GM18502 (cell line): ENCODE data around the gene TIGD6.
"Not testable (repeated sequence)": the region's sequence is repeated elsewhere in the genome, so short reads cannot be mapped to it uniquely, and the experiment has no call there.

ENCODE experiments used
- ATAC-seq: cut with Tn5 transposase; IDR thresholded peaks from one replicate; pipeline ENCODE4 v1.9.1; 2021; ENCODE audit warnings: mild to moderate bottlenecking; ENCODE audit not compliant: unreplicated experiment, poor library complexity

Gene TIGD6

DNA sequence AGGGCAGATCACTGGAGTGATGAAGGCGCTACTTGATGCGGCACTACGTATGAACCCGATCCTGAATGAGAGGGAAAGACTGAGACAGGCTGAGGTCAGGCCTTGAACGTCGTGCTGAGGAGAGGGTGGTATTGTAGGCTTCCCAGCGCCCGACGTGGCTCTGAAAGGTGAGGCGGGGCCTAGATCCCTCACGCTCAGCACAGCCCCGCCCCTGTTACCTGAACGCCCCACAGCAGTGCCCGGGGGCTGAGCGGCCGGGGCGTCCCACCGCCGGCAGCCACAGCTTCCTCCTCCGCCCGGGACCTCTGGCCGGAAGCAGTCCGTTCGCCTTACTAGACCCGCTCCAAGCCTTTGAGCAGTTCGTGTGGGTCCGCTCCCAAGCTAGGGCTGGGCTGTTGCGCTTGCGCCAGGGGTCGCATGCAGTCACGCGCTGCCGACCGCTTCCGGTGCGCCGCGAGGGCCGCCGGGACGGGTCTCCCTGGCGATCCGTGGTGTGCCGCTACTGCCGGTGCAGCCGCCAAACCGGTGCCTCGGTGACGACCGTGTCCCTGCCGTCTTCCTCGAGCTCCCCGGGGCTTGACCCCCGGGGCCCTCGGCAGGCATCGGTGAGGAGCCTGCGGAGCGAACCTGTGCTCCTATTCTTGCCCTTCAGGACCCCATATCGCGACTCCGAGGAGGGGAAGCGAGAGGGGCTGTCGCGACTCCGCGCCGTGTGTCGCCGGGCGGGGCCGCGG is at the start of gene TIGD6, which contains the start of gene HMGXB3:
TSS of gene TIGD6 (minus strand) at position 399 of the 734 bp plus-strand sequence. CDS start 4,306 bp downstream, outside the sequence.
TSS of gene HMGXB3 (plus strand) at position 484 of the 734 bp plus-strand sequence. CDS start 4,114 bp downstream, outside the sequence.
- peak; percentile 93 for ATAC-seq

DNA sequence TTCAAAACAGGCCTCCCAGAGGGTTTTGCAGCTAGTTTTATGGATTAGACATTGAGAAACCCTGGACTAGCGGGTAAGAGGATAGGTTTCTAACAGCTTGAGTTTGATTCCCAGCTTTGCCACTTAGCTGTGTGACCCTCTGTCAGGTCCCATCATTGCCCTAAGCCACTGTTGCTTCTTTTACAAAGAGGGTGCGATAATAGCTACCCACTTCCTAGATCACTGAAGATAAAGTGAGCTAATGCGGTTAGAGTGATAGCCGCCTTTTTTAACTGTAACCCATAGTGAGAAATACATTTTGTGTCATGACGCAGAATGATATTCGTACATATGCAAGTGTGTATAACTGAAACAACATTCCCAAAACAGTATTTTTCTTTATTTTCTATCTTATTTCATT is 45.6 kb upstream of the TIGD6 start:
- ATAC-seq = no peak

- no peak for ATAC-seq
Measured at GRCh38 chr5:150045549-150045948, 45.1 kb upstream of the TIGD6 start.

DNA sequence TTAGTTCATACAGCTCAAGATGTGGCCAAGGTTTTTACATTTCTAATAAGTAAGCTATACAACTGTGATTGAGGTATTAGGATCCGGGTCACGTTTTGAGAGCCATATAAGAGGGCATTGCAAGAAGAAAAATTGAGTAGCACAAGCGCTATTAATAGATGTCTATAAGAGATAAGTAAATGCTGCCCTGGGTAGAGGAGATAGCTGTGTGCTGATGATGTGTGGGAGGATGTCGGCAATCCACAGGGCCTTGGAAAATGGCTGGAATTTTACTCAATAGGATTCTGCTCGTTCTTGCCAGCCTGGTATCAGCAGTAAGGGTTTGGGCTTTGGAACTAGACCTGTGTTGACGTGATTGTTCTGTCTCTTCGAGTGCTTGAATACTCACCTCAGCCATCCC is 44.3 kb upstream of the TIGD6 start:
- no peak for ATAC-seq

- no peak for ATAC-seq
Measured at GRCh38 chr5:150044329-150044681, 43.9 kb upstream of the TIGD6 start.

DNA sequence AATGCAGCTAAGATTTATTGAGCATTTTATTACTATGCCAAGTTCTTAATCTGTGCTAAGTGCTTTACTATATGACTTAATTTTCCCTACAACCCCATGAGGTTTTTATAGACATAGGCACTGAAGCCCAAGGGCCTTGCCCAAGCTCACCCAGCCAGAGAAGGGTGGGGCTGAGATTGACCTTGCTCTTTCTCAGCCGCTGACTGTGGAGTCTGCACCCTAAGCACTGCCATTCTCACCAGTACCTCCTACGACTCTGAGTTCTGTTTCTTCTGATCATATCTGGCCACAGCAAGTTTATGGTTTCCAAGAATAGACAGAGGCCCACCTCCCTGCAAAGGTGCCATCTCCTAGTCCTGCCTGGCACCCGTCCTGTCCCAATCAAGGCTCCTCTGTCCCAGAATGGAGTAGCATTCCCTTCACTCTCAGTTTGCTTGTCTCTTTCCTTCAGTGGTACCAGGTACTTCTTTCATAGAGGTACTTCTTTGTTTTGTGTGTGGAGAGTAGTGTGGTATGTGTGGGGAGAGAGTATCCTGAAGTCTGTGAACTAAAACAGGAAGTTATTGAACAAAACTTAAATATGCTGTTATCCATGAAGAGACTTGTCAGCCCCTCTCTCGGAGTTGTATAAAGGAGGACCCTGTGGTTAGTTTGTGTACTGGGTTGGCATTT is 43.3 kb upstream of the TIGD6 start:
- ATAC-seq = no peak

GRCh38 chr5:150042459-150042858 is 42.0 kb upstream of the TIGD6 start:
- ATAC-seq = no peak

DNA sequence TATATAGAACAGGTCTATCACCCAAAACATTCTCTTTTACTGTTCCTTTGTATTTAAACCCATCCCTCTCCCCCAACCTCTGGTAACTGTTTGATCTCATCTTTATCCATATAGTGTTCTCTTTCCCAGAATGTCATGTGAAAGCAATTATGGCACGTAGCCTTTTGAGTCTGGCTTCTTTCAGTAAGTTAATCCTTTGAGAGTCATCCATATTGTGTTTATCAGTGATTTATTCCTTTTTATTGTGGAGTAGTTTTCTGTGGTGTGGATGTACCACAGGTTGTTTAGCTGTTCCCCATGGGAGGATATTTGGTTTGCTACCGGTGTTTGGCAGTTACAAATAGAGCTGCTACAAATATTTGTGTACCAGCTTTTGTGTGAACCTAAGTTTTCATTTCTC is 38.1 kb upstream of the TIGD6 start:
- no peak for ATAC-seq

- no peak for ATAC-seq
Measured at GRCh38 chr5:150036513-150036912, 36.1 kb upstream of the TIGD6 start.

GRCh38 chr5:150035139-150035895 is 34.9 kb upstream of the TIGD6 start:
- peak; percentile 98 for ATAC-seq

GRCh38 chr5:150034662-150035061 is 34.2 kb upstream of the TIGD6 start:
- peak; percentile 6 for ATAC-seq

DNA sequence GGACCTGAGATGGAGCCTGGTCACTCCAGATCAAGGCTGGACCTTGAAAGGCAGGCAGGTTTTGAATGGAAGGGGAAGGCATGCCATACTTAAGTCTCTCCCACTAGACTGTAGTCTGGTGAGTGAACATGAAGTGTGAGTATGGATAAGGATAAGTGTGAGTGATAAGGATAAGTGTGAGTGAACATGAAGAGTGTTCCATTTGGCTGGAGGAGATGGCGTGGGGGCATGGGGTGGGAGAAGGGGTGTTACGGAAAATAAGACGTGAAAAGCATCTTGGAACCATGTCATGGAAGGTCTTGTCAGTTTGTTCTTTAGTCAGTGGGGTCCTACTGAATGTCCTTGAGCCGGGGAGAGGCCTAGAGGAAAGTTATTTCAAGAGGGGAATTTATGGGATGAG is 32.9 kb upstream of the TIGD6 start:
- no peak for ATAC-seq

DNA sequence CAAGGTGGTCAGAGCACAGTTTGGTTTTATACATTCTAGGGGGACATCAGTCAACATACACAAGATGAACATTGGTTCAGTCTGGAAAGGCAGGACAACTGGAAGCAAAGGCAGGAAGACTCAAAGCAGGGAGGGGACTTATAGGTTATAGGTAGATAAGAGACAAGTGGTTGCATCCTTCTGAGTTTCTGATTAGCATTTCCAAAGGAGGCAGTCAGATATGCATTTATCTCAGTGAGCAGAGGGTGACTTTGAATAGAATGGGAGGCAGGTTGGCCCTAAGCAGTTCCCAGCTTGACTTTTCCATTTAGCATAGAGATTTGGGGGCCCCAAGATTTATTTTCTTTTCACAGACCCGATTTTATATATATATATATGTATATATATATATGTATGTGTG is 27.6 kb upstream of the TIGD6 start:
- ATAC-seq = not testable (repeated sequence)

DNA sequence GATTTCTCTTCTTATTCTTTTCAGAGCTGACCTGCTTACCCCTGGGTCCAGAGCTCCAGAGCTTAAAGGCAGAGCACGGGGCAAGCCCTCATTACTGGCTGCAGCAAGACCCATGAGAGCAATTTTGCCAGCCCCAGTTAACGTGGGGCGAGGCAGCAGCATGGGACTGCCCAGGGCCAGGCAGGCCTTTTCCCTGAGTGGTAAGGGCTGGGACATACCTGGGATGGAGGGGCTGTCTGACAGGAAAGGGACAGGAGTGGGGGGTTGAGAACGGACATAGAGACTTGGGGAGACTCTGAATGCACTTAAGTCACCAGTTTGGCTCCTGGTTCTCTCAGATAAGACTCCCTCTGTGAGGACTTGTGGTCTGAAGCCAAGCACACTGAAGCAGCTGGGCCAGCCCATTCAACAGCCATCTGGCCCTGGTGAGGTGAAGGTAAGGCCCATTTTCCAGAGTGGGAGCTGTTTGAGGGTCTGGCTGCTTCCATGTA is 26.3 kb upstream of the TIGD6 start:
- no peak for ATAC-seq

DNA sequence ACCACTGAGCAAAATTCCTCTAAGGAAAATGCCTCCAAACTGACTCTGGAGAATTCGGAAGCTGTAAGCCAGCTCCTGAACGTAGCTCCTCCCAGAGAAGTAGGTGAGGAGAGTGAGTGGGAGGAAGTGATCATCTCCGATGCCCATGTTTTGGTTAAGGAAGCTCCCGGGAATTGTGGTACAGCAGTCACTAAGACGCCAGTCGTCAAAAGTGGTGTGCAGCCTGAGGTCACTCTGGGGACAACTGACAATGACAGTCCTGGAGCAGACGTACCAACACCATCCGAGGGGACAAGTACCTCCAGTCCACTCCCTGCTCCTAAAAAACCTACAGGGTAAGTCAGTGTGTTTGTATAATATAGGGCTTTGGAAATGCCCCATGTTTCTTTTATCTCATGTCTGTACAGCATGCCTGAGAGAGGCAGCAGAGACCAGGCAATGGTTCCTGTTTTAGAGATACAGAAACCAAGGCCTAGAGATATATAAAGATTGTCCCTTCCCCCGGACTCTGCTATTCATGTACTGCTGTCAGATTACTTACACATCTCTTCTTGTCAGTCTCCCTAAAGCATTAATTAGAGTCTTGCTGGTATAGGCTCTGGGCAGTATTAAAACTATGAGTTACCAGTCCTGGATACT is 24.0 kb upstream of the TIGD6 start:
- no peak for ATAC-seq

- ATAC-seq = no peak
Measured at GRCh38 chr5:150023136-150023535, 22.7 kb upstream of the TIGD6 start.

DNA sequence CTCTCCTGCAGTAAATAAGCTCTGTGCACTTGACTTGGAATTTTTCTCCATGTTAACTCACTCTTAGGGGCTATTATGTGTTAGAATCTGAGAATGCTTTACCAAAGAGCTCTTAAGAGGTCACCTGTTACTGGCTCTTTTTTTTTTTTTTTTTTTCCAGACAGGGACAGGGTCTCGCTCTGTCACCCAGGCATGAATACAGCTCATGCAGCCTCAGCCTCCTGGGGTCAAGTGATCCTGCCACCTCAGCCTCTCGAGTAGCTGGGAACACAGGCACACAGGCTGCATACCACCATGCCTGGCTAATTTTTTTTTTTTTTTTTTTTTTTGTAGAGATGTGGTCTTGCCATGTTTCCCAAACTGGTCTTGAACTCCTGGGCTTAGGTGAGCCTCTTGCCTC is 22.2 kb upstream of the TIGD6 start:
- ATAC-seq = no peak

DNA sequence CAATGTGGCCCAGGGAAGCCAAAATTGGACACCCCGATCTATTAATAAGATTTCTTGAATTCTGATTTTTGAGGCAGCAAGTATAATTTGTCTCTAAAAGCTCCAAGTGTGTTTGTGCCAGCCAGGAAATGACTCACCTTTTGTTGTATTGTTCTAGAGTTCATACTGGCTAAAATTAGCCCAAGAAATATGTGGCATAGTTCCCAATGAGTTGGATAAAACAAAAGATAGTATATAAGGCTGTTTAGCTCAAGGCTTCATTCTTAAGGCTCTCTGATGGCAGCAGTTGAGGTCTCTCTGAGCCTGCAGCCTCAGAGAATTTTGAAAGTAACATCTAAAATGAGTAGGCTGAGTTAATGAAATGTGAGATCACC is 21.7 kb upstream of the TIGD6 start:
- no peak for ATAC-seq

GRCh38 chr5:150021491-150022157 is 21.2 kb upstream of the TIGD6 start:
- ATAC-seq = no peak

DNA sequence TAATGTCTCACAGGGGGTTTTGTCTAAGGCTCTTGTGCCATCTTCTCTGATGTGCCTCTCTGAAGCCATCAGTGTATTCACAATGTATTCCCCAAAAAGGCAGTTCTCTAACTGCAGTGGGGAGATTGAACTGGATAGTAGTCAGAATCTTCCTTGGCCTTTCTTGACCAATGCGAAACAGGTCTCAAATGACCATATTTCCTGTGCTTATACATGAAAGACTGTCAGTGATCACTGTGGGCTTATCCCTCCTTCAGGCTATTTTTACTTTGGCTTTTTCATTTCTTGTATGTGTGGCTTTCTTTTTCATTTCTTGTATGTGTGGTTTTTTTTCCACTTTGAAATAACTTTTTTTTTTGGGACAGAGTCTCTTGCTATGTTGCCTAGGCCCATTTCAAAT is 19.8 kb upstream of the TIGD6 start:
- no peak for ATAC-seq
